Neuronal stem cell (in vitro differentiated cells): Measurements from ENCODE around the gene CLIP4.

Source experiments
- DNase-seq: peaks from one replicate; pipeline ENCODE4 v3.0.0-alpha.2; 2013; ENCODE audit warnings: low spot score
- H2AFZ ChIP-seq: one replicate; pipeline ENCODE4 v1.6.1; 2013; ENCODE audit warnings: mild to moderate bottlenecking, low read length, inconsistent platforms
- H2AK5ac ChIP-seq: 2 replicates; pipeline ENCODE4 v1.6.1; 2013; ENCODE audit warnings: low read depth, mild to moderate bottlenecking, inconsistent platforms, low read length, moderate library complexity, mixed read lengths
- H2BK120ac ChIP-seq: 2 replicates; pipeline ENCODE4 v1.6.1; 2013; ENCODE audit warnings: low read depth, mild to moderate bottlenecking, inconsistent platforms, low read length, moderate library complexity, mixed read lengths
- H2BK12ac ChIP-seq: one replicate; pipeline ENCODE4 v1.6.1; 2013; ENCODE audit warnings: low read length, inconsistent platforms
- H2BK15ac ChIP-seq: 2 replicates; pipeline ENCODE4 v1.6.1; 2013; ENCODE audit warnings: mild to moderate bottlenecking, low read length, inconsistent platforms, mixed read lengths
- H2BK5ac ChIP-seq: one replicate; pipeline ENCODE4 v1.6.1; 2013; ENCODE audit warnings: inconsistent platforms, mild to moderate bottlenecking, low read length, moderate library complexity
- H3K14ac ChIP-seq: one replicate; pipeline ENCODE4 v1.6.1; 2013; ENCODE audit warnings: low read length, inconsistent platforms
- H3K18ac ChIP-seq: 2 replicates; pipeline ENCODE4 v1.6.1; 2013; ENCODE audit warnings: low read length, inconsistent platforms
- H3K23ac ChIP-seq: 2 replicates; pipeline ENCODE4 v1.6.1; 2013; ENCODE audit warnings: low read depth, mild to moderate bottlenecking, mixed read lengths, low read length, inconsistent platforms; ENCODE audit not compliant: poor library complexity
- H3K27ac ChIP-seq: replicated peaks from 3 replicates; pipeline ENCODE4 v1.5.1; 2013; ENCODE audit warnings: low read length, inconsistent platforms
- H3K27me3 ChIP-seq, 3 experiments: 2 replicates each; pipeline ENCODE4 v1.6.1; 2013; ENCODE audit warnings: low read length in 3 of 3, mild to moderate bottlenecking in 2 of 3, inconsistent platforms in 1 of 3, low read depth in 1 of 3, mixed read lengths in 1 of 3, moderate library complexity in 1 of 3; ENCODE audit not compliant: control insufficient read depth in 3 of 3, insufficient read depth in 3 of 3
- H3K36me3 ChIP-seq, 2 donors: replicated peaks in 1 of 2; 2 replicates each; pipeline ENCODE4 v1.6.1; 2013; ENCODE audit warnings: low read length in 2 of 2; ENCODE audit not compliant: control insufficient read depth in 2 of 2, insufficient read depth in 2 of 2
- H3K4ac ChIP-seq: 2 replicates; pipeline ENCODE4 v1.6.1; 2013; ENCODE audit warnings: inconsistent platforms, mild to moderate bottlenecking, low read length, moderate library complexity
- H3K4me1 ChIP-seq, 2 donors: 1 replicate in 1 of 2; 2 replicates in 1 of 2; pipeline ENCODE4 v1.6.1; 2013; ENCODE audit warnings: low read length in 2 of 2, low read depth in 1 of 2; ENCODE audit not compliant: control insufficient read depth in 2 of 2, insufficient read depth in 1 of 2
- H3K4me2 ChIP-seq: one replicate; pipeline ENCODE4 v1.6.1; 2013; ENCODE audit warnings: mild to moderate bottlenecking, low read length, inconsistent platforms; ENCODE audit not compliant: insufficient read depth, poor library complexity, severe bottlenecking
- H3K4me3 ChIP-seq, 2 donors: 2 replicates each; pipeline ENCODE4 v1.5.1; 2013; ENCODE audit warnings: low read length in 2 of 2, mild to moderate bottlenecking in 2 of 2, inconsistent platforms in 1 of 2, moderate library complexity in 1 of 2
- H3K79me1 ChIP-seq: one replicate; pipeline ENCODE4 v1.6.1; 2013; ENCODE audit warnings: low read depth, mild to moderate bottlenecking, inconsistent platforms, low read length, moderate library complexity
- H3K9ac ChIP-seq: one replicate; pipeline ENCODE4 v1.6.1; 2013; ENCODE audit warnings: mild to moderate bottlenecking, low read depth, low read length, inconsistent platforms; ENCODE audit not compliant: poor library complexity
- H3K9me3 ChIP-seq, 2 donors: replicated peaks in 1 of 2; 2 replicates each; pipeline versions ENCODE3 to v1.6.1; 2013; ENCODE audit warnings: low read length in 2 of 2, mild to moderate bottlenecking in 2 of 2, inconsistent platforms in 1 of 2, low read depth in 1 of 2, mixed read lengths in 1 of 2, moderate library complexity in 1 of 2; ENCODE audit not compliant: control insufficient read depth in 2 of 2, insufficient read depth in 1 of 2
- H4K8ac ChIP-seq: one replicate; pipeline ENCODE4 v1.6.1; 2013; ENCODE audit warnings: low read depth, mild to moderate bottlenecking, inconsistent platforms, low read length, moderate library complexity
- H4K91ac ChIP-seq: one replicate; pipeline ENCODE4 v1.6.1; 2013; ENCODE audit warnings: low read length, low read depth, mild to moderate bottlenecking, inconsistent platforms; ENCODE audit not compliant: poor library complexity
- WGBS, 2 donors: extraction: QIAGEN DNeasy Blood & Tissue Kit; methylation state at CpG; one replicate each; pipeline ENCODE4 v1.1.7; 2013; ENCODE audit warnings: missing lambda C conversion rate in 2 of 2, mixed read lengths in 1 of 2; ENCODE audit not compliant: insufficient read length in 2 of 2, insufficient replicate concordance in 1 of 2; ENCODE audit errors: extremely low coverage in 2 of 2; 5-methylcytosine and 5-hydroxymethylcytosine counted together

CLIP4 gene

GRCh38 chr2:29164091-29164846 lies 49.1 kb downstream of the CLIP4 start:
- no peaks in the 10 kb centered on the region for H3K36me3 ChIP-seq
- H2AFZ ChIP-seq = no peak overlapping the region
- H3K18ac ChIP-seq = no peak overlapping the region
- no peak overlapping the region for H3K23ac ChIP-seq
- H2BK15ac ChIP-seq = no peak overlapping the region
- H3K27ac ChIP-seq = no peak overlapping the region
- no peak overlapping the region for H3K4me3 ChIP-seq
- H3K9me3 ChIP-seq = peaks cover 0 to 2% of the 10 kb centered on the region in 2 donors
- no peak overlapping the region for H3K9ac ChIP-seq
- H2BK12ac ChIP-seq = no peak overlapping the region
- no peak overlapping the region for H4K8ac ChIP-seq
- H3K14ac ChIP-seq = no peak overlapping the region
- no peak overlapping the region for H2BK5ac ChIP-seq
- no peaks in the 10 kb centered on the region for H3K79me1 ChIP-seq
- no peaks in the 10 kb centered on the region for H3K27me3 ChIP-seq
- H2BK120ac ChIP-seq = no peak overlapping the region
- WGBS, 2 donors = no CpG with 5 or more reads among the region's 5 CpGs
- DNase-seq = no peak
- no peaks in the 10 kb centered on the region for H3K4me1 ChIP-seq
- no peak overlapping the region for H4K91ac ChIP-seq
- no peak overlapping the region for H3K4me2 ChIP-seq
- no peak overlapping the region for H2AK5ac ChIP-seq
- H3K4ac ChIP-seq = no peak overlapping the region

- Histone ChIP-seq H3K4me1 (no peaks in the 10 kb centered on the region), H3K79me1 (no peaks in the 10 kb centered on the region), H3K36me3 (no peaks in the 10 kb centered on the region), H3K18ac (no peak overlapping the region), H3K4ac (no peak overlapping the region), H3K9me3 (peaks cover 0 to 2% of the 10 kb centered on the region in 2 donors), H3K4me3 (no peak overlapping the region), H3K27ac (no peak overlapping the region), H4K8ac (no peak overlapping the region), H2BK15ac (no peak overlapping the region), H3K27me3 (no peaks in the 10 kb centered on the region), H2AFZ (no peak overlapping the region), H2BK120ac (no peak overlapping the region), H3K14ac (no peak overlapping the region), H2BK5ac (no peak overlapping the region), H3K4me2 (no peak overlapping the region), H2AK5ac (no peak overlapping the region), H2BK12ac (no peak overlapping the region), H3K23ac (no peak overlapping the region), H4K91ac (no peak overlapping the region), H3K9ac (no peak overlapping the region)
- WGBS, 2 donors = no CpG with 5 or more reads among the region's 8 CpGs
- DNase-seq = no peak
Measured at GRCh38 chr2:29165362-29166241, 50.4 kb downstream of the CLIP4 start.

- Histone ChIP-seq H2AK5ac (no peak overlapping the region), H4K8ac (no peak overlapping the region), H3K9me3 (peaks cover 0 to 2% of the 10 kb centered on the region in 2 donors), H3K79me1 (no peaks in the 10 kb centered on the region), H3K9ac (no peak overlapping the region), H3K23ac (no peak overlapping the region), H2BK120ac (no peak overlapping the region), H3K27ac (no peak overlapping the region), H2AFZ (no peak overlapping the region), H2BK5ac (no peak overlapping the region), H3K36me3 (no peaks in the 10 kb centered on the region), H3K4ac (no peak overlapping the region), H3K14ac (no peak overlapping the region), H3K27me3 (no peaks in the 10 kb centered on the region), H3K18ac (no peak overlapping the region), H2BK12ac (no peak overlapping the region), H3K4me1 (no peaks in the 10 kb centered on the region), H2BK15ac (no peak overlapping the region), H4K91ac (no peak overlapping the region), H3K4me3 (no peak overlapping the region), H3K4me2 (no peak overlapping the region)
- no CpG with 5 or more reads among the region's 1 CpG for WGBS, 2 donors
- DNase-seq = no peak
Measured at GRCh38 chr2:29166242-29167039, 51.2 kb downstream of the CLIP4 start.
